HepG2 (cell line): ENCODE measurements around the gene ARHGAP19. TPM values are rescaled to one million over a fixed set of nuclear protein-coding genes. Genes with fewer than 3 reads are reported as not detected.
A peak's percentile ranks its signal among the peaks of the same experiment; 100 is the strongest.

Experiments used
- ATAC-seq: fragments of 200-7000 bp; cut with Tn5 transposase; 3 replicates; pipeline ENCODE4 v1.9.1; 2020; ENCODE audit warnings: mild to moderate bottlenecking, moderate library complexity
- BruUV-seq: library from RNA; stranded (reverse); fragments of 400-500 nt; replicated peaks from 2 replicates; lab custom pipeline; 2021; lab: Mats Ljungman, UMichigan
- CTCF ChIA-PET: fragments of 300-600 bp; formaldehyde crosslinking; extraction: SDS; loops from one replicate; lab custom pipeline; 2021; ENCODE audit warnings: low total read pairs, inconsistent platforms, low intra/inter-chr PET ratio; lab: Yijun Ruan, JAX
- POLR2A ChIA-PET: fragments of 350-600 bp; sonication (Branson Sonifier 250); formaldehyde crosslinking; loops from one replicate; lab custom pipeline; 2020; ENCODE audit warnings: antibody characterized with exemption, inconsistent platforms; lab: Yijun Ruan, JAX
- DNase-seq: peaks from one replicate; pipeline ENCODE4 v3.0.0-alpha.2; 2015; ENCODE audit warnings: low spot score
- FAIRE-seq: peaks from 3 replicates; lab custom pipeline; 2011; peaks lifted over from hg19 to GRCh38; lab: Jason Lieb, UNC
- H2AFZ ChIP-seq: one replicate; pipeline ENCODE4 v1.6.1; 2011; ENCODE audit warnings: low read length, inconsistent platforms
- H3K27ac ChIP-seq: fragments of 300-600 bp; 3 replicates; pipeline ENCODE4 v1.8.0; 2011; ENCODE audit warnings: mixed run types, mild to moderate bottlenecking, mixed read lengths, low read length, inconsistent platforms; ENCODE audit not compliant: insufficient read depth; ENCODE audit errors: extremely low read length
- H3K27me3 ChIP-seq, 2 experiments: fragments of 200-600 bp in 1 of 2; 2 replicates in 1 of 2; 3 replicates in 1 of 2; pipeline versions ENCODE4 v1.6.0 to v1.8.0; 2011; ENCODE audit warnings: low read length in 2 of 2, mild to moderate bottlenecking in 2 of 2, moderate library complexity in 2 of 2, inconsistent platforms in 1 of 2; ENCODE audit not compliant: insufficient read depth in 2 of 2, control insufficient read depth in 1 of 2
- H3K36me3 ChIP-seq, 2 experiments: fragments of 200-600 bp in 1 of 2; replicated peaks in 1 of 2; 2 replicates in 1 of 2; 3 replicates in 1 of 2; pipeline versions ENCODE4 v1.5.1 to v1.8.0; 2011; ENCODE audit warnings: low read length in 2 of 2, inconsistent platforms in 1 of 2; ENCODE audit not compliant: insufficient read depth in 2 of 2, control insufficient read depth in 1 of 2
- H3K4me1 ChIP-seq: 2 replicates; pipeline ENCODE4 v1.5.1; 2012; ENCODE audit warnings: low read length, inconsistent platforms; ENCODE audit not compliant: insufficient read depth
- H3K4me2 ChIP-seq: 2 replicates; pipeline ENCODE4 v1.6.0; 2011; ENCODE audit warnings: low read depth, low read length, inconsistent platforms
- H3K4me3 ChIP-seq, 3 experiments: fragments of 200-600 bp in 1 of 3; sonication (generic), shearing (Covaris generic) in 1 of 3; replicated peaks in 1 of 3; 2 replicates each; pipeline ENCODE4 v1.5.1; 2011 to 2016; ENCODE audit warnings: low read length in 3 of 3, inconsistent platforms in 2 of 3, low read depth in 2 of 3, mild to moderate bottlenecking in 2 of 3, control low read depth in 1 of 3, mixed read lengths in 1 of 3; ENCODE audit not compliant: insufficient read depth in 1 of 3
- H3K79me2 ChIP-seq: one replicate; pipeline ENCODE4 v1.6.1; 2011; ENCODE audit warnings: low read length, inconsistent platforms; ENCODE audit not compliant: insufficient read depth
- H3K9ac ChIP-seq: 2 replicates; pipeline ENCODE4 v1.6.0; 2011; ENCODE audit warnings: mild to moderate bottlenecking, low read depth, low read length, inconsistent platforms; ENCODE audit not compliant: insufficient read depth
- H3K9me3 ChIP-seq: 2 replicates; pipeline ENCODE4 v1.5.1; 2012; ENCODE audit warnings: mild to moderate bottlenecking, low read length
- H4K20me1 ChIP-seq: 2 replicates; pipeline ENCODE4 v1.6.0; 2011; ENCODE audit warnings: inconsistent platforms, mild to moderate bottlenecking, low read length, moderate library complexity; ENCODE audit not compliant: insufficient read depth
- ELF3 ChIP-seq: IDR thresholded peaks from 2 replicates; pipeline ENCODE4 v1.6.1; 2016; ENCODE audit warnings: missing genetic modification reagents, missing compliant biosample characterization
- GABPB1 ChIP-seq: IDR thresholded peaks from 2 replicates; pipeline ENCODE4 v1.6.1; 2016; ENCODE audit warnings: mild to moderate bottlenecking, missing genetic modification reagents, moderate library complexity, missing compliant biosample characterization
- HNRNPL ChIP-seq: fragments of 200-400 bp; formaldehyde crosslinking; IDR thresholded peaks from 2 replicates; pipeline ENCODE4 v1.6.1; 2017; ENCODE audit warnings: mild to moderate bottlenecking, low read depth, low read length
- HNRNPLL ChIP-seq: fragments of 200-400 bp; formaldehyde crosslinking; IDR thresholded peaks from 2 replicates; pipeline ENCODE4 v1.6.1; 2017; ENCODE audit warnings: mild to moderate bottlenecking, low read depth, low read length; ENCODE audit not compliant: poor library complexity, severe bottlenecking
- KMT2A ChIP-seq: sonication (generic); formaldehyde crosslinking; IDR thresholded peaks from 2 replicates; pipeline ENCODE4 v1.4.0; 2020; ENCODE audit warnings: missing genetic modification reagents
- PRPF4 ChIP-seq: fragments of 200-400 bp; formaldehyde crosslinking; IDR thresholded peaks from 2 replicates; pipeline ENCODE4 v1.6.1; 2016; ENCODE audit warnings: low read length, low read depth; ENCODE audit not compliant: poor library complexity, severe bottlenecking
- PTBP1 ChIP-seq: fragments of 200-400 bp; formaldehyde crosslinking; IDR thresholded peaks from 2 replicates; pipeline ENCODE4 v1.6.1; 2018; ENCODE audit warnings: low read length, low read depth; ENCODE audit not compliant: poor library complexity, severe bottlenecking
- RXRB ChIP-seq: IDR thresholded peaks from 2 replicates; pipeline ENCODE4 v1.6.1; 2016; ENCODE audit warnings: borderline replicate concordance, missing genetic modification reagents, missing compliant biosample characterization
- SMC3 ChIP-seq: IDR thresholded peaks from 2 replicates; pipeline ENCODE4 v1.6.1; 2011; ENCODE audit warnings: low read length, improper control_type of control experiment
- SNAPC2 ChIP-seq: sonication (generic); formaldehyde crosslinking; IDR thresholded peaks from 2 replicates; pipeline ENCODE4 v1.8.1; 2022; ENCODE audit warnings: mild to moderate bottlenecking, missing genetic modification reagents
- ZBTB38 ChIP-seq: sonication (generic); formaldehyde crosslinking; IDR thresholded peaks from 2 replicates; pipeline ENCODE4 v1.5.1; 2020; ENCODE audit warnings: mild to moderate bottlenecking, missing genetic modification reagents
- ZFP82 ChIP-seq: sonication (generic); formaldehyde crosslinking; IDR thresholded peaks from 2 replicates; pipeline ENCODE4 v1.5.1; 2020; ENCODE audit warnings: mild to moderate bottlenecking, missing genetic modification reagents, borderline replicate concordance
- ZNF547 ChIP-seq: sonication (generic); formaldehyde crosslinking; IDR thresholded peaks from 2 replicates; pipeline ENCODE4 v1.5.1; 2020; ENCODE audit warnings: mild to moderate bottlenecking, missing genetic modification reagents
- ZNF607 ChIP-seq: sonication (generic); formaldehyde crosslinking; IDR thresholded peaks from 2 replicates; pipeline ENCODE4 v1.5.1; 2020; ENCODE audit warnings: missing genetic modification reagents, mild to moderate bottlenecking, borderline replicate concordance
- ZNF746 ChIP-seq: sonication (generic); formaldehyde crosslinking; IDR thresholded peaks from 2 replicates; pipeline ENCODE4 v1.8.0; 2022; ENCODE audit warnings: mild to moderate bottlenecking, missing genetic modification reagents
- ZNF781 ChIP-seq: sonication (generic); formaldehyde crosslinking; IDR thresholded peaks from 2 replicates; pipeline ENCODE4 v1.5.1; 2020; ENCODE audit warnings: borderline replicate concordance, mild to moderate bottlenecking, missing genetic modification reagents; ENCODE audit errors: not compliant biosample characterization
- ZSCAN9 ChIP-seq: IDR thresholded peaks from 2 replicates; pipeline ENCODE4 v1.6.1; 2016; ENCODE audit warnings: borderline replicate concordance
- WGBS: methylation state at CpG from one replicate; pipeline ENCODE4 v1.1.6; 2017; ENCODE audit warnings: low lambda C conversion rate; 5-methylcytosine and 5-hydroxymethylcytosine counted together
- in situ Hi-C: cut with HindIII; loops from 2 replicates; pipeline ENCODE4 v1.10.0; 2017; ENCODE audit warnings: low pct_unique_long_range_greater_than_20kb; ENCODE audit not compliant: extremely low pct_ligation_motif_present
- intact Hi-C: fragments of 100-400 bp; cut with micrococcal nuclease; formaldehyde crosslinking; loops from one replicate; pipeline ENCODE4 v1.10.0; 2022; ENCODE audit not compliant: unreplicated experiment
- polyA plus RNA-seq, 8 experiments: library from polyadenylated mRNA; depleted of rRNA in 3 of 8; stranded (reverse) in 7 of 8; unstranded in 1 of 8; fragments of >200 nt; fragmentation: Illumina TruSeq in 4 of 8; extraction: Trizol in 4 of 8; gene quantifications; 2 replicates each; pipeline versions ENCODE4 v1.2.1 to v1.2.3, GENCODE V29; 2011 to 2016; ENCODE audit warnings: low read depth in 4 of 8, missing spikeins in 1 of 8, mixed read lengths in 1 of 8; ENCODE audit not compliant: insufficient read depth in 1 of 8
- total RNA-seq, 5 experiments: library from RNA; depleted of rRNA; stranded (reverse); fragments of >200 nt; fragmentation: Illumina TruSeq; extraction: Trizol; gene quantifications; 2 replicates each; pipeline ENCODE4 v1.2.3, GENCODE V29; 2016; ENCODE audit warnings: low read depth in 1 of 5
- TF ChIP-seq, protein P1 (sequence below): sonication (generic); formaldehyde crosslinking; IDR thresholded peaks from 2 replicates; pipeline ENCODE4 v1.8.1; 2023; ENCODE audit warnings: mild to moderate bottlenecking, moderate library complexity, missing genetic modification reagents
- TF ChIP-seq, protein P2 (sequence below): IDR thresholded peaks from 2 replicates; pipeline ENCODE4 v1.6.1; 2016; ENCODE audit warnings: low read depth, control low read depth

ARHGAP19 gene
- total and polyA plus RNA-seq, 2 of the 13 experiments (the other 11 are each of a cell fraction or from before 2014, with no cell fraction given), result 7.6 to 10.0 TPM

GRCh38 chr10:97333601-97334369, 41.3 kb upstream of the ARHGAP19 start:
- FAIRE-seq, result no peak
- no peak for TF ChIP-seq PRPF4
- no peak for TF ChIP-seq SMC3
- TF ChIP-seq ZNF607 (CRISPR knock-in tag), result peak; percentile 32; the same call in 1 of the 2 replicates
- TF ChIP-seq KMT2A (CRISPR knock-in tag), result peak; percentile 20; the same call in 1 of the 2 replicates
- peak; percentile 39; the same call in 1 of the 2 replicates for TF ChIP-seq ELF3 (CRISPR knock-in tag)
- no peak for TF ChIP-seq SNAPC2 (CRISPR knock-in tag)
- TF ChIP-seq ZNF547, result 0 out of 2 replicates have a peak, but pooled peaks have one; percentile 49
- TF ChIP-seq ZFP82 (CRISPR knock-in tag), result no peak
- TF ChIP-seq HNRNPL, result no peak
- TF ChIP-seq ZNF746 (CRISPR knock-in tag), result peak; percentile 36; the same call in 1 of the 2 replicates
- no peak for TF ChIP-seq PTBP1
- TF ChIP-seq, protein P1, sequence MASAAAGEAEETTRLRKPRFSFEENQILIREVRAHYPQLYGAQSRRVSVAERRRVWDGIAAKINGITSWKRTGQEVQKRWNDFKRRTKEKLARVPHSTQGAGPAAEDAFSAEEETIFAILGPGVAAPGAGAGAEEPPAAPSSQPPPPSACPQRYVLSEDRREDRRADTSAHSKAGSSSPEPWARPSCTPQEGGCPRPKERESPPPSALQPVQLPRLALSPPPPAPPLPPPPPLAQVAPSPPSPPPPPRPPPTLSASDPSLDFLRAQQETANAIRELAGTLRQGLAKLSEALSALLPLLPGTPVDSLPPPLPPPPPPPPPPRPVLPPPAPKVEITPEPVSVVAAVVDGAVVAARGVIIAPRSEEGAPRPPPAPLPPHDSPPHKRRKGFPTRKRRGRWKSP (CRISPR knock-in tag), result no peak; the same call in 1 of the 2 replicates
- TF ChIP-seq ZBTB38 (CRISPR knock-in tag), result peak; percentile 51; the same call in 1 of the 2 replicates
- peak; percentile 49 for TF ChIP-seq HNRNPLL
- TF ChIP-seq ZNF781 (CRISPR knock-in tag), result peak; percentile 49
- TF ChIP-seq, protein P2, sequence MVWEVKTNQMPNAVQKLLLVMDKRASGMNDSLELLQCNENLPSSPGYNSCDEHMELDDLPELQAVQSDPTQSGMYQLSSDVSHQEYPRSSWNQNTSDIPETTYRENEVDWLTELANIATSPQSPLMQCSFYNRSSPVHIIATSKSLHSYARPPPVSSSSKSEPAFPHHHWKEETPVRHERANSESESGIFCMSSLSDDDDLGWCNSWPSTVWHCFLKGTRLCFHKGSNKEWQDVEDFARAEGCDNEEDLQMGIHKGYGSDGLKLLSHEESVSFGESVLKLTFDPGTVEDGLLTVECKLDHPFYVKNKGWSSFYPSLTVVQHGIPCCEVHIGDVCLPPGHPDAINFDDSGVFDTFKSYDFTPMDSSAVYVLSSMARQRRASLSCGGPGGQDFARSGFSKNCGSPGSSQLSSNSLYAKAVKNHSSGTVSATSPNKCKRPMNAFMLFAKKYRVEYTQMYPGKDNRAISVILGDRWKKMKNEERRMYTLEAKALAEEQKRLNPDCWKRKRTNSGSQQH (CRISPR knock-in tag), result no peak
- 0 out of 2 replicates have a peak, but pooled peaks have one; percentile 41 for TF ChIP-seq GABPB1 (CRISPR knock-in tag)
- TF ChIP-seq RXRB (CRISPR knock-in tag), result 0 out of 2 replicates have a peak, but pooled peaks have one; percentile 11
- TF ChIP-seq ZSCAN9 (CRISPR knock-in tag), result 0 out of 2 replicates have a peak, but pooled peaks have one; percentile 10

More at GRCh38 chr10:97333601-97334369, 41.3 kb upstream of the ARHGAP19 start:
- Histone ChIP-seq H3K36me3 (no peaks in the 10 kb centered on the region), H3K4me1 (peaks cover 60% of the 10 kb centered on the region), H3K79me2 (peaks cover 40% of the 10 kb centered on the region), H3K27ac (peak overlapping the region; percentile 85), H4K20me1 (no peaks in the 10 kb centered on the region), H3K27me3 (no peaks in the 10 kb centered on the region), H3K9me3 (no peaks in the 10 kb centered on the region), H3K4me2 (peak overlapping the region; percentile 81), H3K9ac (peak overlapping the region; percentile 98), H3K4me3 (peak overlapping the region; percentile 65 to 87 (median 82)), H2AFZ (no peak overlapping the region)
- DNase-seq (no peak), ATAC-seq (peak; percentile 8)
- ChIA-PET POLR2A (interaction anchor here (0.8 to 7.4 kb wide), 5 partner anchors 15 to 67 kb away, joined by 3 to 98 read pairs (median 8); partner anchors contain the start of genes ARHGAP19, FRAT1 and RRP12), CTCF (interaction anchor here (1.6 to 1.8 kb wide), 2 partner anchors 14 to 55 kb away, joined by 6 read pairs; no protein-coding TSS in a partner anchor)
- in situ Hi-C loops (loop anchor here (5.0 kb wide), 1 partner anchor 41 kb away; the partner anchor contains the start of gene ARHGAP19), intact Hi-C loops (loop anchor here (1.0 to 2.0 kb wide), 2 partner anchors 41 to 55 kb away; partner anchors contain the start of gene ARHGAP19)
- BruUV-seq, result no TSS peak
- 1% methylated on average over 19 of the region's 89 CpGs for WGBS
